Ecto neural progenitor cell (in vitro differentiated cells): ENCODE data around the gene SOX13.

Experiments used
- DNase-seq: peaks from one replicate; pipeline ENCODE4 v3.0.0-alpha.2; 2018; ENCODE audit warnings: low spot score

SOX13 gene

DNA sequence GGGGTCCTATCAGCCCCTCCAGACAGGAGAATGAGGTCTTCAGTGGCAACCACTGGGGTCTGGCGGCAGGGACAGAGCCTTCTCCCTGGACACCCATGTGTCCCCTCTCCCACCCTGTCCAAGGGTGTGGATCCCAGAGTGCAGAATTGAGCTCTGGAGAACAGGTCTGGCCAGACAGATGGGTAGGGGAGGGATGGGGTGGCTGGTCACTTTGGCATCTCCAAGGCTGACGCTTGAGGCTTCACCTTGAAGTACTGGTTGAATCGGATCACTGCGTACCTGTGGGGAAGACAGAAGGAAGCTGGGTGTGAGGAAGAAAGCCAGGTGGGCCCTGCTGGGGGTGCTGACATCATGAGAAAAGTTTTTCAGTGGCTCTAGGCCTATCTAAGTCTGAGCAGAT lies 59.1 kb downstream of the SOX13 start:
- DNase-seq, result no peak

- DNase-seq, result no peak
Measured at GRCh38 chr1:204132718-204133117, 59.8 kb downstream of the SOX13 start.

- DNase-seq, result no peak
Measured at GRCh38 chr1:204134103-204134502, 61.2 kb downstream of the SOX13 start.

DNA sequence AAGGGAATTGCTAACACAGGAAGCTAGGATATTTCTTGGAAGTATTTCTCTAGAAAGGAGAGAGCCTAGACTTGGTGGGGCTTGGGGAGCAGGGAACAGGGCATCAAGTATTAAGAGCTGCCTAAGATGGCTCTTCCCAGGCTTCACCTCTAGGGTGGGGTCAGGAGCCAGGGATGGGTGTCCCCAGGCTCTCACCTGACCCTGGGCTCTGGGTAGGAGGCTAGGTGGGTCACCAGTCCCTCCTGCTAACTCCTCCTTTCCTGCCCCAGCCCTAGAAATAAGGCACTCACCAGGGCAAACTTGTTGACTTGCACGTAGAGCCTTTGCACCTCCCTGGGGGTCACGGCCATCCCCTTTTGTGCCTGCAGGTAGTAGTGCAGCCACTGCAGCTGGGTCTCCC lies 63.9 kb downstream of the SOX13 start:
- no peak for DNase-seq

DNA sequence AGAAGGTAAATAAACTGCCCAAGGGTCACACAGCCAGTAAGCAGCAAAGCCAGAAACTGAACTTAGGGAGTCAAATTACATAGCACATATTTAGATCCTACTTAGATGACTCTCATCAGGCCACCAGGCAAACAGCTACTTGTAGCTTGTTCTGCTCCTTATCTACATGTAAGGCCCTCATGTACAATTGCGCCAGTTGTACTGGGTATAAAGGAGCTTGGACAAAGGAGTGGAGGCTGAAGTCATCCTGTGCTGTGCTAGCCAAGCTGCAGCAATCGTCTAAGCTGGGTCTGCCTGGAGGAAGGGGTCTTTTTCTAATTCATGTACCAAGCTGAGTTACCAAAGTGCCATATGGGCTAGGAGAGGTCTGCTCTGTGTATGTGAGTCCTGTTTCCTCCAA lies 66.2 kb downstream of the SOX13 start:
- no peak for DNase-seq

- DNase-seq, result no peak
Measured at GRCh38 chr1:204139952-204140351, 67.0 kb downstream of the SOX13 start.

- no peak for DNase-seq
Measured at GRCh38 chr1:204141131-204141530, 68.2 kb downstream of the SOX13 start.

DNA sequence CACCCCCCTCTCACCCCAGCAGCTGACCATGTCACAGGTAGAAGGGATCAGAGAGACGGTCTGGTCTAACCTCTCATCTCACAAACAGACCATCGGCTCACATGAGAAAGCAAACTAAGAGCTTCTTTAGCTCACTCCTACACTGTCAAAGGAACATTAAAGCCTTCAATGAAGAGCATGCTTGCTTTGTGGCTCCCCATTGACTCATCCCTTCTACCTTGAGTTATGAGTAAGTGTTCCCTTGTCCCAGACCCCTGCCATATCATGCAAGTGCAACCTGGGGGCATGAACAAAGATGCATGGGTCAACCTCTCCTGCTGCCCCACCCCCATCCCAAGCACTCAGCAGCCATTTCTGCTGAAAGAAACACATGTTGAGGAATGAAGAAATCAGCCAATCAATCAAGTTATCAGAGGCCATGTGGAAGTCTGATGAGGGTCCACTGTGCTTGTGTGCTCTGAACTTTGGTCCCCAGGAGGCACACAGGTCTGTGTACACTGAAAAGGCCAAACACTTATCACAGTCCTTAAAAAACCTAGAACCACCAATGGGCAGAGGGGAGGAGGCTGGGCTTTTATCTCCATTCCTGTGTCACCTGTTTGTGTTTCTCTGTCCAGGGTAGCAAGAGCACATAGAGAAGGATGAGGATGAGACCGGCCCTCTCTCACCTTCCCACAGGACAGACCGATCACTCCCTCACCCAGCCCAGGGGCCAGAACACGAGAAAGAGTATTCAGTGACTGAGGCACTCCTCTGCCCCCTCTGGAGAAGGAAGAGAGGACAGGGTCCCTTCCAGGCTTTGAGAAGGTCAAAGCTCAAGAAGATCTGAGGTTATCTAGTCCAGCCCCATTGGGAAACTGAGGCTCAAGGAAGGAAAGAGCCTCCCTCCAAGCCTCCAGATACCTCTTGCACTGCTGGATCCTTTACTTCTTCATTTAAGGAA lies 69.4 kb downstream of the SOX13 start:
- DNase-seq, result no peak

DNA sequence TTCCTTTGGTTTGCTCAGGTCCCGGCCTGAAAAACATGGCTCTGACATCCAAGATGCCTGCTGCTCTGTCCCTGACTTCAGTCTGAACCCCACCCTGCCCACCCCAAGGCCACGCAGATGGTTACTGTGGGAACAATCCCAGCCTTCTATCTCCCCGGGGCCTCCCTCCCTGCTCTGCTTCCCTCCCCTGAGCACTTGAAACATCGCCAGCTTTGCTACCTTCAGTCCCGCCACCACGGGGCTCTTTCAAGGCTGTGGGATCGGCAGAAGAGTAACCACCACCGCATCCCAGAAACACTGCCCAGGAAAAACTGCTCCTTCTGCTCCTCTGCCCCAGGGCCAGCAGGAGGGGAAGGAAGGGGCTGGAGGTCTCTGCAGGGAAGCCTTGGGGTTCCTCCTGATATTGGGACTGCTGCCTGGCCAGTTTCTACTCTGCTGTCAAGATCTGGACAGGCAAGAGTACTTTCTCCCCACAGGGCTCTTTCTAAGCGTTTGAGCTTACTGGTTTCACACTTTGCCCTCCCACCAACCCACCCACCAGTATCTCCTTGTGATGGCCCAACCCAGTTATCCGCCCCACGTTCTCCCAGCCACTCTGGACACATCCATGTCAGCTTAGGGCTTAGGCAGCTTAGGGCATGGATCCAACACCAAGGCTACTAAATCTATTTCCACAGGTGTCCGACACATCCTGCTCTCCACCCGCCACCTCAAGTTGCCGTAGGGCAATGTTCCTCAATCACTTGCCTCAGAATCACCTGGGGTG lies 70.5 kb downstream of the SOX13 start:
- no peak for DNase-seq

DNA sequence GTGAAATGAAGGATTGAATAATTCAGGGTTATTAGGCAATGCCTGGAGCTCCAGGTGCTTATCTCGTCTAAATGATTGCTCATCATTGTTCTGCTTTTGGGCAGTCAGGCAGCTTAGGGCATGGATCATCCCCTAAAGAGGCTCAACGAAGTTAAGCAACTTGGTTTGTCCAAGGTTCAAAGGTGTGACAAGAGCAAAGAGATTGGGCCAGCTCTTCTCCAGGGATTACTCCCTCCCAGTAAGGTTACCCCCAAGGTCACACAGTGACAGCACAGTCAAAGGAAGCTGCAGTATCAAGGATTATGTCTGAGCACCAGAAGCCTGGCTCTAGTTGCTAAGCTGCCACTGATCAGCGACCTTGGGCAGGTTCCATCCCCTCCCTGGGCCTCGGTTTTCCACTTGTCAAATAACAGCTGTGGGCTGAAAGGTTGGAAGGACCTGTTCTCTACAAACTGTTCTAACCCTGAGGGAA lies 72.2 kb downstream of the SOX13 start:
- no peak for DNase-seq

- no peak for DNase-seq
Measured at GRCh38 chr1:204146309-204146708, 73.4 kb downstream of the SOX13 start.

DNA sequence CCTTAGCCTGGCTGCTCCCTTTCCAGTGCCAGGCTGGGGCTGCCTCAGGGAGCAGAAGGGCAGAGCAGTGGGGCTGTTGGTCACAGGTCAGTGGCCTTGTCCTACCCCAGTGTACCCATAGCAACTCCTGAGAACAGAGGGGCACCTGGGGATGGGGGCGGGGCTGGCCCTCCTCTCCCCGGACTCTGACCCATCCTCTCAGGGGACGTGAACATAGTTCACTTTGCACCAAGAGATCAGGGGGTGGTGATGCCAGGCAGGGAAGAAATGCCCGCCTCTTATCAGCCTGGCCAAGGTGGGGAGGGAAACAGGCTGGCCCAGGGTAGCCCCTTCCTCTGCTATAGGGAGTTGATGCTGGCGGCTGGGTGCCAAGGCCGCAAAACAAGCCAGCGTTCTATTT lies 74.0 kb downstream of the SOX13 start:
- DNase-seq, result no peak

DNA sequence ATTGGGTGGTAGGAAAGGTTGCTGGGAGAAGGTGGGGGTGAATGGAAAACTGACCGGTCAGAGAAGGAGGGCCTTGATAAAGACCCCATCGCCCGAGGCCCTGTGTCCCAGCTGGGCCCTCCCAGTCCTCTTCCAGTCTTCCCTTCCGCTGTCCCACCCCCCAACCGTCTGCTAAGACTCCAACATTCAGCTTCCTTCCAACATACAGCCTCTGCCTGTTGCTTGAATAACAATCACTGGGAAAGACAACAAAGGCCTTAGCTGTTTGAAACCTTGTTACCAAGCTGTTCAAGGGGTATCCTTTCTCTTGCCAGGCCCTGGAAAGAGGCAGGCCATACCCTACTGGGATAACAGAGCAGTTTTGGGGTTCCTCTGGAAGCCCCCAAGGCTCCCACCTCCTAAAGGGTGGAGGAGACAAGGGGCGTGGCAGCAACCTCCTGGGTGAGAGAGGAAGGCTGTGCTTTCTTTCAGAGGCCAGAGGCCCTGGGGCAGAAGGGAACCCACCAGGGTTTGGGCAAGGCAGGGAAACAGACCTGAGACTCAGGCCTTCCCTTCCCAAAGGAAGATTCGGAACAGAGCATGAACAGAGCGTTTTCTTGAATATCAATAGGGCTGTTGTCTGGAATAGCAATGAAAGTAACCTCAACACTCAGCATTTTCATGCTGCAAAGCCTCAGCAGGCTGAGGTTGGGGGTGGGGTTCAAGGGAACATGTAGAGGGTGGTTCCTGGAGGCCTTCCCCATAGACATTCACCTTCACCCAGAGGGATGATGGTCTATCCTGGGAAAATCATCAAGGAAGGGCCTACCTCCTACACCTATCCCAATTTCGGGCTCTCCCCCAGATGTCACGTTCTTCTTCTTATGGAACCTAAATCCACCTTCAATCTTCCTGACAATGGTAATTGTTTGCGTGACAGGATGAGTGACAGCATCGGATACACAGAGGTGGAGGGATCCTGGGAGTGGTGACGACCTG lies 74.8 kb downstream of the SOX13 start:
- no peak for DNase-seq

GRCh38 chr1:204149107-204149506 lies 76.2 kb downstream of the SOX13 start:
- no peak for DNase-seq

DNA sequence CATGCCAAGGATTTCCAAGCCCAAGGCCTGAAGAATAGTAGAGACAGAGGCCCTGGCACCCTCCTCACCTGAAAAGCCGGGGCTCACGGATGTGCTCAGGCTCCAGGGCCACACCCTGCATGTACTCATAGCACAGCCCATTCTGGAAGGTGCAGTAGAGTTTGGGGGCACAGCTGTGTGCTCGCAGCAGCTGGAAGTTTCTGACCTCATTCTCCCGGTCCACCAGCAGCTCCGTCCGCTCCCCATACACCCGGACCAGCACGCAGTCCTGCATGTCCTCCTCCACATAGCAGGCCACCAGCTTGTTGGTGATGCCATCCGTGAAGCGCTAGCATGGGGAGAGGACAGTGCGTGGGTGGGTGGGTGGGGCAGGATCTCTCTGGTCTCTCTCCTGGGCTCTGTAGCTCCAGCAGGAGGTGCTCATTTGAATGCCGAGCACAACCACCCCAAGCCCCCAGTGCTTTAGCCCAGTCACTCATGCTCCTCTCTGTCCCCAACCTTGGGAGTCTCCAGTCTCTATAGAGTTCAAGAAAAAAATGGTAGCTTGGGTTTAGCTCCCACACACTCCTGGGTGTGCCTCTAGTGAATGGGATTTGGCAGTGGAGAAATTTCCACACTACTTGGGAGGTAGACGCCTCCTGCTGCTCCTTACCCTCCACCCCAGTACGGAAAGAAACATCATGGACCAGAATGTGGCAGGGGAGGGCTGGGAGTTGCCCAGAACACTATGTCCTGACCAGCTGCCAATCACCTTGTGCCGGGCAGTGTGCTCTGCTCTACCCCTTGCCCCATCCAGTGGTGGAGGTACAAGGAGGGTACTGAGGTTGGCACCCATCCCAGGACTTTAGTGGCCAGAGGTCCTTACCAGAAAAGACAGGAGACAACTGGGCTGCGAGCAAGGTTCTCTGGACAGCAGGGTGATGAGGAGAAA lies 77.0 kb downstream of the SOX13 start:
- no peak for DNase-seq

DNA sequence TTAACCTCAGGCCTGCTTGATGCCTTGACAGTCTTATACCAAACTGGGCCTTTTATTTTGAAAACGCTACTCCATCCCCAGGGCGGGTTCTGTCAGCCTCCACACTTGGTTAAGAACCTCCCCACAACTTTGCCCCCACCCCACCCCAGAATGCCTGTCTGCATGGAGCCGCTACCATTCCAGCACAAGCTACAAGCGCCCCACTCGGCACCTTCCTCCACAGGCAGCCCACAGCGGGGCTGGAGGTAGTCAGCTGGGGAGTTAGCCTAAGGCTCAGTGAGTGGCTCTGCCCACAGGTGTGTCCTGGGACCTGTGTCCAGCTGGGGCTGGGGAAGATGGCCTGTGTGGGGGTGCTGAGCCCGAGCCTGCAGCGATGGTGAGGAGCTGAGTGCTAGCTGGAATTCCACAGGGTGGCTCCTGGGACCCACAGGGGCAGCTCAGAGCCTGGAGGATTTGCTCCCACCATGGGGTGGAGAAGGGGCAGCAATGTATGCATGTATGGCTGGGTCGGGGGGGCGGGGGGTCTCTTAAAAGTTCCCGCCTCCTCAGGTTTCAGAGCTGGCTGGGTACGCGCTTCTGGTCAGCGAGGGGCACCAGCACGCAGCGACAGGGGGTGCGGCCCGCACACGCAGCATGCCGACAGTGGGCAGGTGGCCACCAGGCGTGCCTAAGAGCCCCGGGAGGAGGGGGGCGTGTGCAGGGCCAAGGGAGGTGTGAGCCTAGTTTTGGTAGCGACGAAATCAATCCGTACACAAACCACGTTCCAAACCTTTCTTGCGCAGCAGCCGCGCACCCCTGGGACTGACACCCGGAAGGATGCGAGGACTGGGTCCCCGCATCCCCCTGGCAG lies 78.0 kb downstream of the SOX13 start:
- DNase-seq, result peak; percentile 61

GRCh38 chr1:204151552-204152309 lies 78.8 kb downstream of the SOX13 start, which contains the start of gene ETNK2:
ETNK2 (minus strand) TSS chr1:204152044; CDS start chr1:204151852, 192 bp downstream.
- peak; percentile 81 for DNase-seq

- DNase-seq, result no peak
Measured at GRCh38 chr1:204152310-204153044, 79.6 kb downstream of the SOX13 start.
